Fibroblast of skin of right biceps (primary cell): Measurements from ENCODE around the gene FHAD1.

Experiments
- DNase-seq: peaks from one replicate; pipeline ENCODE4 v3.0.0-alpha.2; 2013

The FHAD1 gene

DNA sequence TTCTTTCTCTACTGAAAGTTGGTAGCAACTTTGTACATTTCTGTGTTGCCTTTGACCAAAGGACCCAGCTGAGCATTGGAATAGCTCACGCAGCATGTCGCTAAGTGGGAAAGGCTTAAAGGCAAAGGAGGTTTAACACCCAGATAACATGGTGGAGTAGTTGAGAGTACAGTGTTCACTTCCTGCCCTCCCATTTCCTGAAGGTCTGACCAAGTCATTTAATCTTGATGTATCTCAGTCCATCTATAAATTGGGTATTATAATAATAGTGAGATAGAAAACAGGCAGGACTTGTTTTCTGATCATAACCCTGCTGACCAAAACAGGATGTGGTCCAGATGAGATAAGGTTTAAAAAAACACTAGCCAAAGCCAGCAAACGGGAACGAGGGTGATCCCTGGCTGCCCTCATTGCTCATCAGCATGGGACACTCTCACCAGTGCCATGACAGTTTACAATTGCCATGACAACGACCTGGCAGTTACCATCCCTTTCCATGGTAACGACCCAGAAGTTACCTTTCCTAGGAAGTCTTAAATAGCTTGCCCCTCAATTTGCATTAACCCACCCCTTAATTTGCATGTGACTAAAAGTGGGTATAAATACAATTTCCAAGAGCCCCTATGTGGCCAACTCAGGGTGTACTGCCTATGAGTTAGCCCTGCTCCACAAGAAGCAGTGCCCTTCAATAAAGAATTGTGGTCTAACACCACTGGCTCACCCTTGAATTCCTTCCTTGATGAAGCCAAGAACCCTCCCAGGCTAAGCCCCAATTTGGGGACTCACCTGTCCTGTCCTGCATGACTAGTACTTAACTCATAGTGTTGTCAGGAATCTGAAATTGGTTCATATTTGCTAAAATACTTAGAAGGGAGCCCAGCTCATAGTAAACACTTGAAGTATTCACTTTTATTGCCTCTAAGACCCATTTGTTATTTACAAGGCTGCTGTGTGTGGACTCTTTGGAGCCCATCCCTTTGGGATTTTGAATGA, 28.4 kb upstream of the FHAD1 start:
- DNase-seq = no peak

DNA sequence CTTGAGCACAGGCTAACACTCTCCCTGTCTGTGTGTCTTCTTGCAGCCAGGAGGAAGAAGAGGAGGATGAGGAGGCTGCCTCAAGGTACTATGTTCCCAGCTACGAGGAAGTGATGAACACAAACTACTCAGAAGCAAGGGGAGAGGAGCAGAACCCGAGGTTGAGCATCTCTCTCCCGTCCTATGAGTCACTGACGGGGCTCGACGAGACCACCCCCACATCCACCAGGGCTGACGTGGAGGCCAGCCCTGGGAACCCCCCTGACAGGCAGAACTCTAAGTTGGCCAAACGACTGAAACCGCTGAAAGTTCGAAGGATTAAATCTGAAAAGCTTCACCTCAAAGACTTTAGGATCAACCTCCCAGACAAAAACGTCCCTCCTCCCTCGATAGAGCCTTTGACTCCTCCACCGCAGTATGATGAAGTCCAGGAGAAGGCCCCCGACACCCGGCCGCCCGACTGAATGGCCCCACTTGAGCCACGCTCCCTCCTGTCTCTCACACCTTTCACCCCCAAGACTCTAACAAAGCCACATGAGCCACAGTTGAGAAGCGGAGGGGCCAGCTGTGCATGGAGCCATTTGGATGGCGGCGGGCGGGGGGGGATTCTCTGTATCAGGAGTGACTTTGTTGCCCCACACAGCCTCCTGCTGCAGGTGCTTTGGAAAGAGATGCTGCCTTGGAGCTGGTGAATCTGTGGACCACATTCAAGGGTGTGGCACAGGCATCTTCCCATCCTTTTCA, 27.6 kb upstream of the FHAD1 start:
- no peak for DNase-seq

GRCh38 chr1:15220024-15220392, 27.0 kb upstream of the FHAD1 start:
- no peak for DNase-seq

DNA sequence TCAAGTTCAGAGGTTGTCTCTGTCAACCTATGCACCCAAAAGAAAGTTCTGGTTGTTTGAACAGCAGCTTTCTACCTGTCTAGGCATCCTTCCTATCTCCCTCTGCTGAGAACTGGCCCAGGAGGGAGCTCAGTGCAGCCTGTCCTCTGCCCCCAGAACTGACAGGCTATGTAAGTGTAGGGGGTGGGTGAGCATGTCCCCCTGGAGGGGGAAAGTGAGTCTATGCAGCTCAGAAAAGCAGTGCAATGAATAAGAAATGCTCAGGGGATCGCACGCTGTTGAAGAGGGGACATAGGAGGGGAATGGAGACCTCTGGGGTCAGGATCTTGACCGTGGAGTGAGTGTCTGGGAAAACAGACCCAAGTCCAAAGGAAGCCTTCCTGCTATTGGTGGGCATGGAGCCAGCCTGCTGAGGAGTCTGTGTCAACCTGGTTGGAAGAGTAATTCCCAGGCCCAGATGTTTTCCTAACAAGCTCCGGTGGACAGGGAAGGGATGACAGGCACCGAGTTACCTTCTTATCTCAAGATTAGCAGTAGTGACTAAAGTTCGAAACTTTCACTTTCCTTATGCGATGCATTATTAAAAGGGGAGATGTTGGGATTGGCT, 26.1 kb upstream of the FHAD1 start:
- no peak for DNase-seq

DNA sequence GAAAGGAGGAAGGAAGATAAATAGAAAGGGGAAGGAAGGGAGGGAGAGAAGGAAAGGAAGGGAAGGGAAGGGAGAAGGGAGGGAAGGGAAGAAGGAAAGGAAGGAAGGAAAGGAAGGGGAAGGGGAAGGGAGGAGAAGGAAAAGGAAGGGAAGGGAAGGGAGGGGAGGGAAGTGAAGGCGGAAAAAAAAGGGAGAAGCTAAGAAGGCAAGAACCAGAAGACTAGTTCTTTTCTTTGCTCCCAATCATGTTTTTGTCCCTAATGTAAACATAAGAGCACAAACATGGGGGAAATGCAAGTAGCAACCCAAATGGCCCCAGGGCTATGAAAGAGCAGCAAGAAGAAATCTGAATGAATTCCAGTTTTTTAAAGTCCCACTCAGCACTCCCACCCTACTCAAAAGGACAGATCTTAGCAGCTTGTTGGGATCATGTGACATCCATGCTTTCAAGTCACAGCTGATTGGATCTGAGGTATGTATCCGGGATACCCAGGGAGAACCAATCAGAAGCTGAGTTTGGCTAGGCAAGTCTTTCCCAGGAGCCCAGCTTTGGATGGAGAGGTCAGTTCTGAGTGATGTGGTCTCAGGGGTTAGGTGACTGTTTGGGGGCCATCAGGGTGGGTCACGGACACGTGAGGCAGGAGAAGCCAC, 24.2 kb upstream of the FHAD1 start:
- no peak for DNase-seq

- DNase-seq = no peak
These were observed 22.7 kb upstream of the FHAD1 start for GRCh38 chr1:15224259-15224869.

DNA sequence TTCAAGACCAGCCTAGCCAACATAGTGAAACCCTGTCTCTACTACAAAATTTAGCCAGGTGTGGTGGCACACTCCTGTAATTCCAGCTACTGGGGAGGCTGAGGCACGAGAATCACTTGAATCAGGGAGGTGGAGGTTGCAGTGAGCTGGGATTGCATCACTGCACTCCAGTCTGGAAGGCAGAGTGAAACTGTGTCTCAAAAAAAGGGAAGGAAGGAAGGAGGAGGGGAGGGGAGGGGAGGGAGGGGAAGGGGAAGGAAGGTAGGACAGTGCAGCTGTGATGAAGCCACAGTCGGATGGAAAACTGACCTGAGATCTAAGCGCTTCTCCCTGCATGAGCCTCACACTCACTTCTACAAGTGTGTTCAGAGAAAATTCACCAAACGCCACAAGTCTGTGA, 22.0 kb upstream of the FHAD1 start:
- DNase-seq = no peak

DNA sequence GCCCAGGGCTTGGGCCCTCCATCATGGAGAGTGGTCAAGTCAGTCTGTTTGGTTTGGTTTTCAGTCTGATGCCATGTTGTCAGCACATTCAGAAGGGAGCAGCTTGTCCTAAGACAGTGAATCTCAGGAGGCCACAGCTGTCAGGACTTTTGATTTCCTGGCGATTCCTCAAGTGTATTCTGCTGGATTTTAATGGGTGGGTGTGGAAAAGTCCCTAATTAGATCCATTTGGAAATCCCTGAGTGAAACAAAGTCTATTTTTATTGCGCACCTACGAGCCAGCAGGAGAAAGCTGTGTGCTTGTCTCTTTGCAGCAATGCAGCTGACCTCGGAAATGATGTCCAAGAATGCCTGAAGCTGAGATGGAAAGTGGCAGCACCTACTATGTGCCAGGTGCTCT, 21.6 kb upstream of the FHAD1 start:
- no peak for DNase-seq

- DNase-seq = no peak
These were observed 20.4 kb upstream of the FHAD1 start for GRCh38 chr1:15226388-15227255.

- DNase-seq = no peak
These were observed 17.3 kb upstream of the FHAD1 start for GRCh38 chr1:15229707-15230131.

- DNase-seq = no peak
These were observed 15.3 kb upstream of the FHAD1 start for GRCh38 chr1:15231714-15232201.

- no peak for DNase-seq
These were observed 13.3 kb upstream of the FHAD1 start for GRCh38 chr1:15233689-15234088.

- DNase-seq = peak; percentile 55
These were observed 10.7 kb upstream of the FHAD1 start for GRCh38 chr1:15236321-15236721.

DNA sequence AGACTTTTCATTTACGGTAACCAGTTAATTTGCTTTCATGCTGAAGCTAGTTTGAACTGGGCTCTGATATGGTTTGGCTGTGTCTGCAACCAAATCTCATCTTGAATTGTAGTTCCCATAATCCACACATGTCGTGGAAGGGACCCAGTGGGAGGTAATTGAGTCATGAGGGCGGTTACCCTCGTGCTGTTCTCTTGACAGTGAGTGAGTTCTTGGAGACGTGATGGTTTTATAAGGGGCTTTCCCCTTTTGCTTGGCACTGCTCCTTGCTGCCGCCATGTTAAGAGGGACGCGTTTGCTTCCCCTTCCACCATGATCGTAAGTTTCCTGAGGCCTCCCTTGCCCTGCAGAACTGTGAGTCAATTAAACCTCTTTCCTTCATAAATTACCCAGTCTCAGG, 10.3 kb upstream of the FHAD1 start:
- DNase-seq = no peak

DNA sequence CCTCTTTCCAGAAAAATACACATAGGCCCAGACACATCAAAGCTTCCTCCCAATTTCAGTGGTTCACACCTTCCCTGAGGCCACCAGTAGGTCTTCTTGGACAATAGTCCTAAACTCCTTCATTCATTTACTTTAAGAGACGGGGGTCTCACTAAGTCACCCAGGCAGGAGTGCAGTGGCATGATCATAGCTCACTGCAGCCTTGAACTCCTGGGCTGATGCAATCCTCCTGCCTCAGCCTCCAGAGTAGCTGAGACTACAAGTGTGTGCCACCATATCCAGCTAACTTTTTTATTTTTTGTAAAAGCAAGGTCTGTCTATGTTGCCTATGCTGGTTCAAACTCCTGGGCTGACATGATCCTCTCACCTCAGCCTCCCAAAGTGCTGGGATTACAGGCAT, 8.2 kb upstream of the FHAD1 start:
- DNase-seq = no peak

GRCh38 chr1:15242766-15243165, 4.3 kb upstream of the FHAD1 start:
- DNase-seq = no peak

DNA sequence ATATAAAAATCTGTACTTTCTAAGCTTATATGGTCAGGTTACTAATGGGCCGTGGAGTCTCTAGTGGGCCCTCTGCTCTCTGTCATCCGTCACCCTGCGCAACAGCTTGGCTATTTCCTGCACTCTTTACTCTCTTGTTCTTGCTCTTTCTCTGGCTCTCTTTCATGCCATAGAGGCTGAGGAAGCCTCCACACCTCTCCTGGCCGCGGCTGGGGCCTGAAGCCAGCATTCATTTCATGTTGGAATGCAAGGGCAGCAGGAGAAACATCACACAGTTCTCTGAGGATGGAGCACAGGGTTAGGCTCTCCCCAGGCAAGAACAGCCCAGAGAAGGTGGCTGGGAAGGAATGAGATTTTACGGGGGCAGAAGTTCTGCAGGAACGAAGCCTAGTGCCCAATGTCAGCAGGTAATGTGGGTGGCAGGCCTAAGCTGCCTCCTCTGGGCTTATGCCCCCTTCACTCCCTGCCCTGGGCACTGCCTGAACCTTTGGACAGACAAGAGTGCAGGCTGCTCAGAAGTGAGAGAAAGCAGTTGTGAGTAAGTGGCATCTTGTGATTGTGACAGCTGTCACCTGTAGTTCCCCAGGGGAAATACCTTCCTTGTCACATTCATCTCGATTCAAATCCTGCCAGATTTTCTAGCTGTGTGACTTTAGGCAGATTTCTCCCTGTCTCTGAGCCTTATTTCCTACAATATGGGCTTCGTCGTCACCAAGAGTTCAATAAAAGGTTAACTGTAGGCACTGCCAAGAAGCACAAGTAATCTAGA, 3.6 kb upstream of the FHAD1 start:
- DNase-seq = no peak

- DNase-seq = no peak
These were observed 2.2 kb upstream of the FHAD1 start for GRCh38 chr1:15244813-15245212.

GRCh38 chr1:15245593-15246360, 1.2 kb upstream of the FHAD1 start:
- peak; percentile 68 for DNase-seq

DNA sequence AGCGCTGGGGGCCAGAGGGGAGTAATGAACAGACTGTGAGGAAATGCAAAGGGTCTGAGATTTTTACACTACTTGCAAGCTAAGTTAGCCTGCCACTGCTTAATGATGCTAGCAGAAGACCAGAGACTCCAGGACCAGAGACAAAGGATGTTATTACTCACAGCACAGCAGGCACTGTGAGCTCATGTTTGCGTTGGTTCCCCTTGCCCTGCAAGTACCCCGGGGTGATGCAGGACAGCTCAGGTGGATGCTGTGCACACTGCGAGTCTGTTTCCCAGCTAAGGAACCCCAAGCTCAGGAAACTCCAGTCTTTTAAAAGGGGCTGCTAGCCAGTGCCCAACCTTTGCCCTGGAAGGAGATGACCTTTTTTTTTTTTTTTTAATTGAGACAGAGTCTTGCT, 1.2 kb downstream of the FHAD1 start:
- no peak for DNase-seq
